ENCODE results near the gene TTC39C.

Gene TTC39C

DNA sequence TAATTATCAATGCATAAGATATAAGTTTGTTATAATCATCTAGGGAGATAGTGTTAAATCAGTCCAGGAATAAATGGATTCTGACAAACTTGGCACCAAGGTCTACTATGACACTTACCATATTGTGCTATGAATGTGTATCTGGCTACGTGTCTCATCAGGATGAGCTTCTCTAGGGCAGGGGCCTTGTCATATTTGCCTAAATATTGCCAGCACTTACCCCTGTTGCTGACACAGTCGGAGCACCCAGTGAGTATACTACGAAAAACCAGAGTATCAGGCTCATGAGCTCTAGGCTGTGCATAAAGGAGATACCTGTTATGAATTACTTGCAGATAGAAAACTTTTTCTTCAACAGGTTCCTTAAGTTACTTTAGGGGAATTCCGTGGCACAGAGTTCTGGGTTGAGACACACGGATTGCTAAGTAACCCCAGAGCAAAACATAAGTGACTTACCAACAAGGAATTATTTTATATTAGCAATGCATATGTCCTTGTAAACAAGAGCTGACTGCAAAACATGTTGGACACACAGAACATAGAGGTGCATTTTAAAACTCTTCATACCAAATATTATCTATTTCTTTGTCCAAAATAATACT is 7.7 kb upstream of the TTC39C start:
- H3K27ac ChIP-seq, result no peak overlapping the region
- TF ChIP-seq ZFX (IDR thresholded peaks at IDR 0.05; ENCODE audit: borderline replicate concordance) (no peak), CTCF (IDR thresholded peaks at IDR 0.05) (no peak)

DNA sequence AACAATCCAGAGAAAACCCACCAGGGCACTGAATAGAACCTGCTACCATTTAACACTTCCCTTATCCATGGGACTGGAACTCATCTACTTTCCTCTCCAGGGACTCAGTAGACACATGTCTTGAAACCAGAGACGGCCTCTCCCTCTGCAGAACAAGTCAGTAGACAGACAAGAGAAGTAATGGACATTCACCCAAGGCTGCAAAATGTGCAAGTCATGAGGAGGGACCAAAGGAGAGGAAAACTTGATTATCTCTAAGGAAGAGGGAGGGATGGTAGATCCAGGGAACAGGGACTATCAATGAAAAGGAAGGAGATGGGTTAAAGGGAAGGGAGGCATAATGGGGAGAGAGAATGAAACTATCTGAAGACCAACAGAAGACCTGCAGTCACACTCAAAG is 5.3 kb upstream of the TTC39C start:
- no peak for TF ChIP-seq CTCF (IDR thresholded peaks at IDR 0.05)
- no peak for TF ChIP-seq ZFX (IDR thresholded peaks at IDR 0.05; ENCODE audit: borderline replicate concordance)
- no peak overlapping the region for H3K27ac ChIP-seq

GRCh38 chr18:24009651-24010333 is 4.8 kb upstream of the TTC39C start:
- no peak for TF ChIP-seq CTCF (IDR thresholded peaks at IDR 0.05)
- no peak for TF ChIP-seq ZFX (IDR thresholded peaks at IDR 0.05; ENCODE audit: borderline replicate concordance)

GRCh38 chr18:24010673-24011072 is 3.9 kb upstream of the TTC39C start:
- TF ChIP-seq CTCF (IDR thresholded peaks at IDR 0.05) (no peak), ZFX (IDR thresholded peaks at IDR 0.05; ENCODE audit: borderline replicate concordance) (no peak)
- H3K27ac ChIP-seq, result no peak overlapping the region

More at GRCh38 chr18:24009651-24010333, 4.8 kb upstream of the TTC39C start:
- H3K27ac ChIP-seq, result no peak overlapping the region

DNA sequence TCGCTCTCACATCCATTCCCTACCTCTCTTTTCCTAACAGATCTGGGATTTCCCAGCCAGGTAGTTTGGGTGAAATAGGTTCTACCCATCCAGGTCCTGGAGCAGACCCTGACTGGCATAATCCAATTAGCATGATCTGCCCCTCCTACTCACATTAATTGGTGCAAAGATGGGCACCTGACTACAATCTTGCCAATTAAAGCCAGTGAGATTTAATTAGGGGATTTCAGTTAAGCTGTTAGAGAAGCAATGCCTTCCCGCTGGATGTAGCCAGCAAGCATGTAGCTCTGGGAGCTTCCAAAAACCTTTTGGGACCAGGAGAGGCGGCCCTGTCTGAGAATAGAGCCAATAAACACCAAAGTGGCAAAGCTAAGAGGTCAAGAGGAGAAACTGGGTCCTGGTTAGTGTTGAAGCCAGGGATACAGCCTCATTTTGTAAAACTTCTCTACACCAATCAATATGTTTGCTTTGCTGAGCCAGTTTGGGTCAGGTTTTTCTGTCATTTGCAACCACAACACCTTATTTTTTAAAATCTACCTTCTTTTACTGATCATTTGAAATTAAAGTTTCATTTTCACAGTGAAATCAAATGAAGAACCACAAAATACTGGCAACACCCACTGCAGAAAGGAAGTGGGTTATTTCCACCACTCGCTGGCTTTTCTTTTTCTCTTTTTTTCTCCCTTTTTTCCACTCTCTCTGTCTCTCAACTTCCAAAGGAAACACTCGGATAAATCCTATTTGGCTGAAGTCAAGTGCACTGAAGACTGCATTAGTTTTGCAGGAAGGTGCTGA is 3.2 kb upstream of the TTC39C start:
- TF ChIP-seq CTCF (IDR thresholded peaks at IDR 0.05) (no peak), ZFX (IDR thresholded peaks at IDR 0.05; ENCODE audit: borderline replicate concordance) (no peak)
- H3K27ac ChIP-seq, result no peak overlapping the region

DNA sequence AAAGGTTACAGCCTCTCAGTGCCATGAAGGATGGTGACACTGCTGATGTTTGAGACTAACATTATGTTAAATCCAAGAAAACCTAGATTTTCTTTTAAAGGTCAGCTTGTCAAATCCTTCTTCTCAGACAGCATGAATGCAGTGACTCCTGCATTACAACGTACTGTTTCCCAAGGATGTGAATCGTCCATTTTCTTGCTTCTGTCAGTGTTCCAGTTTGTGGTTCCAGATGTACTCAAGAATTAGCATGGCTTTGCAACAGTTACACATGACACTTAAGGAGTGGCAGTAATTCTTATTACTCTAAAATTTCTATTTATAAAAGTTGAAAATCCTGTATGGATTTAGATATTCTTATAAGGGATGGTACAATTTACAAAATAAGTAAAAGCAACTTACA is 1.5 kb upstream of the TTC39C start:
- H3K27ac ChIP-seq, result no peak overlapping the region
- TF ChIP-seq CTCF (IDR thresholded peaks at IDR 0.05) (no peak), ZFX (IDR thresholded peaks at IDR 0.05; ENCODE audit: borderline replicate concordance) (no peak)

Measured in 22Rv1 (cell line).